IPS-18a (cell line): ENCODE results near the gene MAP6.

Source experiments
- H3K27ac ChIP-seq: one replicate; pipeline ENCODE4 v1.5.1; 2013; ENCODE audit warnings: low read length
- H3K27me3 ChIP-seq: one replicate; pipeline ENCODE4 v1.6.1; 2013; ENCODE audit warnings: mild to moderate bottlenecking, low read length; ENCODE audit not compliant: control insufficient read depth, insufficient read depth
- H3K36me3 ChIP-seq: one replicate; pipeline ENCODE4 v1.6.1; 2013; ENCODE audit warnings: low read depth, low read length; ENCODE audit not compliant: control insufficient read depth
- H3K4me1 ChIP-seq: one replicate; pipeline ENCODE4 v1.6.1; 2013; ENCODE audit warnings: low read depth, low read length; ENCODE audit not compliant: control insufficient read depth
- H3K4me3 ChIP-seq: one replicate; pipeline ENCODE4 v1.5.1; 2013; ENCODE audit warnings: low read length
- H3K9ac ChIP-seq: one replicate; pipeline ENCODE4 v1.6.1; 2013; ENCODE audit warnings: mild to moderate bottlenecking, low read length, moderate library complexity
- H3K9me3 ChIP-seq: one replicate; pipeline ENCODE4 v1.6.1; 2013; ENCODE audit warnings: low read depth, low read length; ENCODE audit not compliant: control insufficient read depth

The MAP6 gene

DNA sequence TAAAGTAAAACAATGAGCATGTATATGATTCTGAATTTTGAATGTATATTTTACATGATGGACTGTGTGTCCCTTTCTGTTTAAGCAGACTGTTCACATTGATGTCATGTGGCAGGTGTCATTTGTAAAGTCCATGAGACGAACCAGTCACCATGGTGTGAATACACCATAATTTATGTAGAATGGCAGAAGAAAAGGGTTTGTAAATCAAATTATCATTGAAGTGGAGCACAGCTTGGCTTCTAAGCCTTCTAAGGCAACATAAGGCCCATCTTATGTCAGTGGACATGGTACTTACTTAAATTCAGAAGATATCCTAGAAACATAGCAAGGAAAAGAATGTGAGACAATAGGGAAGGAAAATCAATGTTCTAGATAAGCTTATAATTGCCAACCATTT, 4.4 kb downstream of the MAP6 start:
- H3K27me3 ChIP-seq = peaks cover 52% of the 10 kb centered on the region
- H3K27ac ChIP-seq = no peak overlapping the region
- H3K9ac ChIP-seq = no peak overlapping the region
- H3K4me1 ChIP-seq = peaks cover 31% of the 10 kb centered on the region
- peak overlapping the region; percentile 9 for H3K4me3 ChIP-seq
- no peaks in the 10 kb centered on the region for H3K9me3 ChIP-seq
- no peaks in the 10 kb centered on the region for H3K36me3 ChIP-seq

DNA sequence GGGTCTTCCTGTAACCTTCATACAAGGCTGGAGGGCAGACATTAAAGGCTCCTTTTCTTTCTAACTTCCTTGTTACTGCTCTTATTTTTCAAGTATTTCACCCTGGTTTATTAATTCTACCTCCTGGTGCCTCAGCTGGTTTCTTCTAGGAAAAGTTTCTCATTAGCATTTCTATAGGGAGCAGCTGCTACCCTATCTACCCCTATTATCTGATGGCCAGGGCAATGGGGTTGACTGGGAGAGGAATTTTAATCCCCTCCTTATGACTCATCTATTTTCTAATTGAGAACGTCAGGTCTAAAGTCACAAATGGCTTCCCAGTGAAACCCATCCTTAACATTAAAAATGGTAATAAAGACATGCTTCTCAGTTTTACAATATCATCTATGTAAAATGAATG, 5.0 kb downstream of the MAP6 start:
- H3K36me3 ChIP-seq = no peaks in the 10 kb centered on the region
- no peaks in the 10 kb centered on the region for H3K9me3 ChIP-seq
- peak overlapping the region; percentile 46 for H3K27ac ChIP-seq
- H3K4me3 ChIP-seq = peak overlapping the region; percentile 9
- no peak overlapping the region for H3K9ac ChIP-seq
- H3K27me3 ChIP-seq = peaks cover 46% of the 10 kb centered on the region
- H3K4me1 ChIP-seq = peaks cover 31% of the 10 kb centered on the region

DNA sequence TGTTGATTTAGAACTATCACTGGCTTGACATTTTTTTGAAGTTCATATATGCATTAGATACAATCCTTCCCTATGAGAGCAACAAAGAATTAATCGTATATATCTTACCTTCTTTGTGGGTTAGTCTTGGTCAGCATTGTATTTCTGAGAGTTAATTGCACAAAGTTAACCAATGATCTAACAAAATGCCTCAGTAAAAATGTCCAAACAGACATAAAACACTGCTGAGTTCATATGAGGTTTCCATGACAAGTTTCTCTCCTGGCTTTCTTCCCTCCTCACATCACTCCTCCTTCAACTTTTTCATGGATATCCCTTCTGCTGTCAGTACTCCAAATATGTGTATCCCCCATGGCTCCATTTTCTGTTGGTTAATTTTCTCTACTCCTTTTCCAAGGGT, 9.0 kb downstream of the MAP6 start:
- no peaks in the 10 kb centered on the region for H3K36me3 ChIP-seq
- H3K4me3 ChIP-seq = no peak overlapping the region
- H3K27ac ChIP-seq = no peak overlapping the region
- peaks cover 21% of the 10 kb centered on the region for H3K4me1 ChIP-seq
- no peaks in the 10 kb centered on the region for H3K9me3 ChIP-seq
- peaks cover 6% of the 10 kb centered on the region for H3K27me3 ChIP-seq
- H3K9ac ChIP-seq = no peak overlapping the region

GRCh38 chr11:75656044-75656727, 12.7 kb downstream of the MAP6 start:
- Histone ChIP-seq H3K9me3 (no peaks in the 10 kb centered on the region), H3K27ac (no peak overlapping the region), H3K27me3 (no peaks in the 10 kb centered on the region), H3K9ac (no peak overlapping the region), H3K36me3 (no peaks in the 10 kb centered on the region), H3K4me3 (no peak overlapping the region), H3K4me1 (no peaks in the 10 kb centered on the region)

- H3K9ac ChIP-seq = no peak overlapping the region
- no peaks in the 10 kb centered on the region for H3K27me3 ChIP-seq
Observed at GRCh38 chr11:75655605-75656004, 13.2 kb downstream of the MAP6 start.

GRCh38 chr11:75654314-75654713, 14.5 kb downstream of the MAP6 start:
- Histone ChIP-seq H3K9me3 (no peaks in the 10 kb centered on the region), H3K36me3 (no peaks in the 10 kb centered on the region), H3K4me3 (no peak overlapping the region), H3K9ac (no peak overlapping the region), H3K27me3 (no peaks in the 10 kb centered on the region), H3K27ac (no peak overlapping the region), H3K4me1 (no peaks in the 10 kb centered on the region)

More at GRCh38 chr11:75655605-75656004, 13.2 kb downstream of the MAP6 start:
- H3K4me3 ChIP-seq = no peak overlapping the region
- no peak overlapping the region for H3K27ac ChIP-seq
- no peaks in the 10 kb centered on the region for H3K36me3 ChIP-seq
- H3K4me1 ChIP-seq = no peaks in the 10 kb centered on the region
- no peaks in the 10 kb centered on the region for H3K9me3 ChIP-seq

- Histone ChIP-seq H3K4me3 (no peak overlapping the region), H3K9me3 (no peaks in the 10 kb centered on the region), H3K4me1 (no peaks in the 10 kb centered on the region), H3K27me3 (no peaks in the 10 kb centered on the region), H3K36me3 (no peaks in the 10 kb centered on the region), H3K27ac (no peak overlapping the region), H3K9ac (no peak overlapping the region)
Observed at GRCh38 chr11:75653532-75653931, 15.3 kb downstream of the MAP6 start.

DNA sequence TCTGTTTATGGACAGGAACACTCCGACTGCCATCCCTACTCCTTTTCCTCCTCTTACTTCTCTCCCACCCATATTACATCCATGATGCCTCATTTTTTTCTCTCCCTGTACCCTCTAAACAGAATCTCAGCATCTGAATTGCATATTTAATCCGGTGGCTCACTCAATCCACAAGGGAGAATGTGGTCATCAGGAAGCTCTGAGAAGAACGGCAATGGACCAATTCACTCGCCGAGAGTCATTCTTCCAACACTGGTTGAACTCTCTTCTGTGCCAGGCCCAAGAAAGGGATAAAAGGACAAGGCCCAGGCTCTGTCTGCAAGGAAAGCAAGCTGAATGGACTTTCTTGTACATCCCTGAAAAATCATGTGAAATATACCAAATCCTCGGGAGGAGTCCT, 15.9 kb downstream of the MAP6 start:
- H3K9ac ChIP-seq = no peak overlapping the region
- no peak overlapping the region for H3K27ac ChIP-seq
- no peaks in the 10 kb centered on the region for H3K36me3 ChIP-seq
- no peaks in the 10 kb centered on the region for H3K4me1 ChIP-seq
- H3K9me3 ChIP-seq = no peaks in the 10 kb centered on the region
- H3K4me3 ChIP-seq = no peak overlapping the region
- H3K27me3 ChIP-seq = no peaks in the 10 kb centered on the region

GRCh38 chr11:75651218-75651617, 17.6 kb downstream of the MAP6 start:
- Histone ChIP-seq H3K36me3 (no peaks in the 10 kb centered on the region), H3K9ac (no peak overlapping the region), H3K4me3 (no peak overlapping the region), H3K27ac (no peak overlapping the region), H3K9me3 (no peaks in the 10 kb centered on the region), H3K27me3 (no peaks in the 10 kb centered on the region), H3K4me1 (no peaks in the 10 kb centered on the region)

DNA sequence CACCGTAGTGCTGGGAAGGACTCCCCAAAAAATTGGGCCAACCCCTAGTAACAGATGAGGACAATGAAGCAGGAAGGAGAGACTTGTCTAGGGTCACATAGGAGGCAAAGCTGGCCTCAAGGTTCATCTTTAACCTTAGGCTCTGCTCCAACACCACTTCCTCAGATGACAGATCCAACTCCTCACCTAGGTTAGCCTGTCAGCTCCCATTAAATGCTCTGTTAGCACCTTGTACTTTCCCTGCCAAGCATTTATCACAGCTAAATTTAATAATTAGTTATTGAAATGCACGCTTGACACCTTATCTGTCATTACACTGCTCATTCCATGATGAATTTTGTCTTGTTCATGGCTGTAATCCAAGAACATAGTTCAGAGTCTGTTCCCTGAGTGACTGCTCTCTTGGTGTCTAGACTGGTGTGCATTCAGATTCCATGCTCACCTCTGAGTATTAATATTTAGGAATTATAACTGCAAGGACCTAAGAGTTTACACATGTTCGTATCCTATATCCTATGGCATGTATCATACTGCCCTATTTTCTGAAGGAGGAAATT, 18.6 kb downstream of the MAP6 start:
- no peaks in the 10 kb centered on the region for H3K9me3 ChIP-seq
- no peak overlapping the region for H3K4me3 ChIP-seq
- no peak overlapping the region for H3K27ac ChIP-seq
- no peaks in the 10 kb centered on the region for H3K36me3 ChIP-seq
- H3K9ac ChIP-seq = no peak overlapping the region
- H3K4me1 ChIP-seq = no peaks in the 10 kb centered on the region
- no peaks in the 10 kb centered on the region for H3K27me3 ChIP-seq

DNA sequence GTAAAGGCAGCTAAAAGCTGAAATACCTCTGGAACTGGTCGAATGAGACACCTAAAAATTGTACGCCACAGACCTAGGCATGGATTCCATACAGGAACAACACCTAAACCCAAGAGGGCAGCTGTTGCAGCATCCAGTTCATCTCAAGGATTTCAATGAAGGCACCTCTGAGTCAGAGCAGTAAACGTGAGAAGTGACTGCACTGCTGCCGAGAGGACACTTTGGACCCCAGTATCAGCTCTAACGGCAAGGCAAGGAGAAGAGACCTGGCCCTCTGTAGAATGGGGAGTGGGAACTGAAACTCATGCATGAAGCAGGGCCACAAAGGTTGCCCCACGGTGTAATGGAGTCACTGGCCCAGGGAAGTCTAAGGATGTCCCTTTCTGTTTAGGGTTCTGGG, 23.9 kb downstream of the MAP6 start:
- Histone ChIP-seq H3K27ac (no peak overlapping the region), H3K4me1 (no peaks in the 10 kb centered on the region), H3K4me3 (no peak overlapping the region), H3K9ac (no peak overlapping the region), H3K27me3 (no peaks in the 10 kb centered on the region), H3K9me3 (no peaks in the 10 kb centered on the region), H3K36me3 (no peaks in the 10 kb centered on the region)

GRCh38 chr11:75644370-75644769, 24.5 kb downstream of the MAP6 start:
- Histone ChIP-seq H3K27me3 (no peaks in the 10 kb centered on the region), H3K36me3 (no peaks in the 10 kb centered on the region), H3K4me1 (no peaks in the 10 kb centered on the region), H3K9me3 (no peaks in the 10 kb centered on the region), H3K27ac (no peak overlapping the region), H3K4me3 (no peak overlapping the region), H3K9ac (no peak overlapping the region)
